Measurements from ENCODE around the gene TBC1D1. TPM values are rescaled to one million over a fixed set of nuclear protein-coding genes. Genes with fewer than 3 reads are reported as not detected.

Gene TBC1D1
- polyA plus RNA-seq, 6 donors from 2014 or later: 44.3 to 89.6 (median 62.5) TPM

DNA sequence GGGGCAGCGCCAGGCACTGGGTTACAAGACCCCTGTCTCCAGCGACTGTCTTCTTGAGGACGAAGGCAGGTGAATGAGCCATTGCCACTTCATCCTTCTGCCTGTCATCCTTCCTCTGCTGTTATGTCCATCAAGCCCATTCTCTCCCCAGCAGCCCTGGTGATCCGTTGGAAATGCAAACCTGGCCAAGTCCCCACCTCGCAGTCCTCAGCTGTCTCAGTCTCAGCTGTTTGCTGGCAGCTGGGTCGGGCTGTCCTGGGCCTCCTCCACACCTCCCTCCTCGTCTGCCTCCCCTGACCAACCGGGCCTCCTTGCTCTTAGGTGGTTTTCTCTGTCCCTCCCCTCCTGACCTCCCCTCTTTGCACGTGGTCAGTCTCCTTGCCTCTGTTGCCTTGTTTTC, 107.3 kb downstream of the TBC1D1 start:
- DNase-seq (no peak), ATAC-seq (ENCODE audit: low read depth in 2 of 2) (no peak)
- H3K27ac Mint-ChIP-seq: peak overlapping the region in 3 of 6 donors; percentile 26 to 91 (median 82)
- no peaks in the 10 kb centered on the region for H3K27me3 Mint-ChIP-seq
- peak overlapping the region in 1 of 8 donors; percentile 9 for H3K4me3 Mint-ChIP-seq
- peaks cover 50 to 82% (median 65%) of the 10 kb centered on the region in 3 donors for H3K4me1 Mint-ChIP-seq
- peaks cover 0 to 9% of the 10 kb centered on the region in 2 donors for H3K36me3 Mint-ChIP-seq
- H3K9me3 Mint-ChIP-seq: no peaks in the 10 kb centered on the region

- Mint-ChIP-seq H3K36me3 (peaks cover 0 to 9% of the 10 kb centered on the region in 2 donors), H3K4me3 (peak overlapping the region in 1 of 8 donors; percentile 53), H3K27me3 (no peaks in the 10 kb centered on the region), H3K27ac (peak overlapping the region in 2 of 6 donors; percentile 37 to 76), H3K9me3 (no peaks in the 10 kb centered on the region), H3K4me1 (peaks cover 55 to 83% (median 68%) of the 10 kb centered on the region in 3 donors)
- no peak for ATAC-seq (ENCODE audit: low read depth in 2 of 2)
- no peak for DNase-seq
These were observed 108.3 kb downstream of the TBC1D1 start for GRCh38 chr4:37999000-37999716.

- Mint-ChIP-seq H3K27ac (no peak overlapping the region), H3K27me3 (no peaks in the 10 kb centered on the region), H3K4me1 (peaks cover 55 to 83% (median 68%) of the 10 kb centered on the region in 3 donors), H3K9me3 (no peaks in the 10 kb centered on the region), H3K4me3 (no peak overlapping the region), H3K36me3 (peaks cover 0 to 9% of the 10 kb centered on the region in 2 donors)
- DNase-seq: no peak
- ATAC-seq (ENCODE audit: low read depth in 2 of 2): no peak
These were observed 109.1 kb downstream of the TBC1D1 start for GRCh38 chr4:37999965-38000364.

GRCh38 chr4:38001927-38002326, 111.0 kb downstream of the TBC1D1 start:
- no peaks in the 10 kb centered on the region for H3K27me3 Mint-ChIP-seq
- peaks cover 0 to 15% of the 10 kb centered on the region in 2 donors for H3K36me3 Mint-ChIP-seq
- H3K4me3 Mint-ChIP-seq: no peak overlapping the region
- H3K9me3 Mint-ChIP-seq: no peaks in the 10 kb centered on the region
- no peak overlapping the region for H3K27ac Mint-ChIP-seq
- DNase-seq: no peak
- no peak for ATAC-seq (ENCODE audit: low read depth in 2 of 2)
- H3K4me1 Mint-ChIP-seq: peaks cover 57 to 80% (median 65%) of the 10 kb centered on the region in 3 donors

DNA sequence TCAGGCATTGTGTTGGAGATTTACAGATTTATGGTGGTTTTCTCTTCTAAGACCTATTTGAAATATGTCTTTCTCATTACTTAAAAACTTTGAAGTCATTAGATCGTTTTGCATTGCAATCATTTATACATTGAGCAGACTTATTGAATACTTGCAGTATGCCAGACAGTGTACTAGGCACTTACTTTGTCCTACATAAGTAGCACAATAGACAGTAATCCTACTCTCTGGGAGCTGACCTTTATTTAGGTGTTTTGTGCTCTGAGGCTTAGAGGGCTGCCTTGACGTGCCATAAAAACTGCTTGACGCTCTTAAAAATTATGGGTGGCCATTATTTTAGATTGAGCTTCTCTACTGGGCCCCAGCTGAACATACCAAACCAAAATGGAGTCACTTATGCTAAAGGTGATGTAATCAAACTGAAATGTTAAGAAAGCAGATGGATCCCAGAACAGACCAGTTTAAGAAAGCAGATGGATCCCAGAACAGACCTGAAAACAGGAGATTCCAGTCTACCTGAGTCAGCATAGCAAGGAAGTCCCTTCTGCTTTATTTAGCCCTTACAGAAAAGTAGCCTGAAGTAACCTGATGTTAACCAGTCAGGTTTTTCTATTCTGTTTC, 111.7 kb downstream of the TBC1D1 start:
- H3K4me3 Mint-ChIP-seq: no peak overlapping the region
- H3K4me1 Mint-ChIP-seq: peaks cover 61 to 81% (median 72%) of the 10 kb centered on the region in 3 donors
- H3K27ac Mint-ChIP-seq: peak overlapping the region in 2 of 6 donors; percentile 60 to 71
- no peak for ATAC-seq (ENCODE audit: low read depth in 2 of 2)
- DNase-seq: no peak
- H3K36me3 Mint-ChIP-seq: peaks cover 0 to 16% of the 10 kb centered on the region in 2 donors
- no peaks in the 10 kb centered on the region for H3K9me3 Mint-ChIP-seq
- no peaks in the 10 kb centered on the region for H3K27me3 Mint-ChIP-seq

DNA sequence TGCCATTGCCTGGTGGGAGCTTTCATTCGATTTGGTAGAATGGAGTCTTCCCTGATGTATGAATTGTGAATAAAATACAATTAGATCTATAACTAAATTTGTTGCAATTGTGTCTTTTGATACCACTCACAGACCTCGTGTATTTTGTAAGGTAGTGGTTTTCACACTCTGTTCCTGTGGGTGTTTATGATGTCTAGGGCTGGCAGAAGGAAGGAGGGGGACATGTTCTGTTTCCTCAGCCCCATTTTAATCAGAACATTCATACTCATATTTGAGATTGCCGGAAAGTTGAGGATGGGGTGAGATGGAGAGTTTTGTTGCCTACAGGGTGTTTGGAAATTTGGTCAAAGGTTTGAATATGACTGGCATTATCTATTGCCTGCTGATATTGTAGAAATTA, 112.2 kb downstream of the TBC1D1 start:
- H3K4me3 Mint-ChIP-seq: no peak overlapping the region
- H3K27me3 Mint-ChIP-seq: no peaks in the 10 kb centered on the region
- DNase-seq (no peak), ATAC-seq (ENCODE audit: low read depth in 2 of 2) (no peak)
- H3K4me1 Mint-ChIP-seq: peaks cover 62 to 81% (median 70%) of the 10 kb centered on the region in 3 donors
- H3K9me3 Mint-ChIP-seq: no peaks in the 10 kb centered on the region
- peaks cover 0 to 14% of the 10 kb centered on the region in 2 donors for H3K36me3 Mint-ChIP-seq
- peak overlapping the region in 5 of 6 donors; percentile 0 to 91 (median 27) for H3K27ac Mint-ChIP-seq

DNA sequence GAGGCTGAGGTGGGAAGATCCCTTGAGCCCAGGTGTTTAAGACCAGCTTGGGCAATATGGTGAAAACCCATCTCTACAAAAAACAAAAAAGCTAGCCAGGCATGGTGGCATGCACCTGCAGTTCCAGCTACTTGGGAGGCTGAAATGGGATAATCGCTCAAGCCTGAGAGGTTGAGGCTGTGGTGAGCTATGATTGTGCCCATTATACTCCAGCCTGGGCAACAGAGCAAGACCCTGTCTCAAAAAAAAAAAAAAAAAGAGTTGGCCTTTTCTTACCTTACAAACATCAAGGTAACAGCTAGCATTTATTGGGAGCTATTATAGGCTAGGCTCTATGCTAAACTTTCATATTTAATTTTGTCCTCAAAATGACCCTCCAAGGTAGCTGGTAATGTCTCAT, 112.7 kb downstream of the TBC1D1 start:
- Mint-ChIP-seq H3K27me3 (no peaks in the 10 kb centered on the region), H3K4me1 (peaks cover 62 to 81% (median 70%) of the 10 kb centered on the region in 3 donors), H3K4me3 (no peak overlapping the region), H3K36me3 (peaks cover 0 to 9% of the 10 kb centered on the region in 2 donors), H3K9me3 (no peaks in the 10 kb centered on the region), H3K27ac (peak overlapping the region in 1 of 6 donors; percentile 61)
- ATAC-seq (ENCODE audit: low read depth in 2 of 2) (no peak), DNase-seq (no peak)

GRCh38 chr4:38004062-38004461, 113.2 kb downstream of the TBC1D1 start:
- ATAC-seq (ENCODE audit: low read depth in 2 of 2) (no peak), DNase-seq (no peak)
- Mint-ChIP-seq H3K27ac (no peak overlapping the region), H3K27me3 (no peaks in the 10 kb centered on the region), H3K36me3 (peaks cover 0 to 7% of the 10 kb centered on the region in 2 donors), H3K9me3 (no peaks in the 10 kb centered on the region), H3K4me3 (peak overlapping the region in 2 of 8 donors; percentile 3 to 9), H3K4me1 (peaks cover 63 to 81% (median 70%) of the 10 kb centered on the region in 3 donors)

DNA sequence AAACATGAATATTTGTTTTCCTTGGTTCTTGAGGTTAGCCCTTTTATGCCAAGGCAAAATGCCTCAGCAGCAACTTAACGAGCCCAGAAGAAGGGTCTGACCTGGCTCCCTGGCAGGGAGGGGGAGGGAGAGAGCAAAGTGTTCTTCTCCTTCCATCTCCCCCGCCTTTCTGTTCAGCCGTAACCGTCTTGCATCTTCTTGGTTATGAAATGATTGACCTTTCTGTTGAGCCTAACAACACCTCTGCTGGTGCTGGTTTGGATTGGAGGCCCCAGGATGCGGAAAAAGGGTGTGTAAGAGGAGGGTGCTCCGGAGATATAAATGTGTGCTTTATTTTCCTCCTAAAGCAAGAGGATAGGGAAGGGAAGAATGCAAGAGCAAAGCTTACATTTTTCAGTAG, 114.0 kb downstream of the TBC1D1 start:
- ATAC-seq (ENCODE audit: low read depth in 2 of 2) (no peak), DNase-seq (no peak)
- Mint-ChIP-seq H3K27ac (peak overlapping the region; percentile 16 to 85 (median 66)), H3K4me1 (peaks cover 59 to 80% (median 67%) of the 10 kb centered on the region in 3 donors), H3K27me3 (no peaks in the 10 kb centered on the region), H3K9me3 (no peaks in the 10 kb centered on the region), H3K36me3 (peaks cover 0 to 7% of the 10 kb centered on the region in 2 donors), H3K4me3 (no peak overlapping the region)

GRCh38 chr4:38005637-38006036, 114.8 kb downstream of the TBC1D1 start:
- H3K4me3 Mint-ChIP-seq: peak overlapping the region in 1 of 8 donors; percentile 49
- DNase-seq: no peak
- no peaks in the 10 kb centered on the region for H3K9me3 Mint-ChIP-seq
- no peak for ATAC-seq (ENCODE audit: low read depth in 2 of 2)
- peaks cover 0 to 7% of the 10 kb centered on the region in 2 donors for H3K36me3 Mint-ChIP-seq
- peaks cover 66 to 84% (median 75%) of the 10 kb centered on the region in 3 donors for H3K4me1 Mint-ChIP-seq
- peak overlapping the region in 3 of 6 donors; percentile 47 to 85 (median 71) for H3K27ac Mint-ChIP-seq
- no peaks in the 10 kb centered on the region for H3K27me3 Mint-ChIP-seq

- Mint-ChIP-seq H3K4me1 (peaks cover 66 to 79% (median 66%) of the 10 kb centered on the region in 3 donors), H3K9me3 (no peaks in the 10 kb centered on the region), H3K36me3 (peaks cover 0 to 7% of the 10 kb centered on the region in 2 donors), H3K27ac (peak overlapping the region in 4 of 6 donors; percentile 34 to 90 (median 46)), H3K4me3 (no peak overlapping the region), H3K27me3 (no peaks in the 10 kb centered on the region)
- no peak for ATAC-seq (ENCODE audit: low read depth in 2 of 2)
- DNase-seq: no peak
These were observed 116.8 kb downstream of the TBC1D1 start for GRCh38 chr4:38007645-38008044.

- no peaks in the 10 kb centered on the region for H3K9me3 Mint-ChIP-seq
- peak overlapping the region in 3 of 6 donors; percentile 3 to 22 (median 13) for H3K27ac Mint-ChIP-seq
- no peaks in the 10 kb centered on the region for H3K27me3 Mint-ChIP-seq
- H3K4me3 Mint-ChIP-seq: no peak overlapping the region
- H3K36me3 Mint-ChIP-seq: peaks cover 0 to 7% of the 10 kb centered on the region in 2 donors
- H3K4me1 Mint-ChIP-seq: peaks cover 56 to 71% (median 58%) of the 10 kb centered on the region in 3 donors
- ATAC-seq (ENCODE audit: low read depth in 2 of 2) (no peak), DNase-seq (no peak)
These were observed 117.7 kb downstream of the TBC1D1 start for GRCh38 chr4:38008571-38009021.

- H3K27me3 Mint-ChIP-seq: no peaks in the 10 kb centered on the region
- DNase-seq (no peak), ATAC-seq (ENCODE audit: low read depth in 2 of 2) (no peak)
- H3K4me1 Mint-ChIP-seq: peaks cover 50 to 63% (median 52%) of the 10 kb centered on the region in 3 donors
- peak overlapping the region in 2 of 6 donors; percentile 39 to 73 for H3K27ac Mint-ChIP-seq
- no peaks in the 10 kb centered on the region for H3K9me3 Mint-ChIP-seq
- no peak overlapping the region for H3K4me3 Mint-ChIP-seq
- peaks cover 0 to 7% of the 10 kb centered on the region in 2 donors for H3K36me3 Mint-ChIP-seq
These were observed 118.5 kb downstream of the TBC1D1 start for GRCh38 chr4:38009421-38009820.

Measured in naive B cell (primary cell).